HepG2 (cell line): ENCODE measurements around the gene RNF123. TPM values are rescaled to one million over a fixed set of nuclear protein-coding genes. Genes with fewer than 3 reads are reported as not detected.

ENCODE experiments used
- ATAC-seq: fragments of 200-7000 bp; cut with Tn5 transposase; 3 replicates; pipeline ENCODE4 v1.9.1; 2020; ENCODE audit warnings: mild to moderate bottlenecking, moderate library complexity
- BruUV-seq: library from RNA; stranded (reverse); fragments of 400-500 nt; replicated peaks from 2 replicates; lab custom pipeline; 2021; lab: Mats Ljungman, UMichigan
- CTCF ChIA-PET: fragments of 300-600 bp; formaldehyde crosslinking; extraction: SDS; loops from one replicate; lab custom pipeline; 2021; ENCODE audit warnings: low total read pairs, inconsistent platforms, low intra/inter-chr PET ratio; lab: Yijun Ruan, JAX
- POLR2A ChIA-PET: fragments of 350-600 bp; sonication (Branson Sonifier 250); formaldehyde crosslinking; loops from one replicate; lab custom pipeline; 2020; ENCODE audit warnings: antibody characterized with exemption, inconsistent platforms; lab: Yijun Ruan, JAX
- DNase-seq: peaks from one replicate; pipeline ENCODE4 v3.0.0-alpha.2; 2015; ENCODE audit warnings: low spot score
- FAIRE-seq: peaks from 3 replicates; lab custom pipeline; 2011; peaks lifted over from hg19 to GRCh38; lab: Jason Lieb, UNC
- H2AFZ ChIP-seq: one replicate; pipeline ENCODE4 v1.6.1; 2011; ENCODE audit warnings: low read length, inconsistent platforms
- H3K27ac ChIP-seq: fragments of 300-600 bp; 3 replicates; pipeline ENCODE4 v1.8.0; 2011; ENCODE audit warnings: mixed run types, mild to moderate bottlenecking, mixed read lengths, low read length, inconsistent platforms; ENCODE audit not compliant: insufficient read depth; ENCODE audit errors: extremely low read length
- H3K27me3 ChIP-seq, 2 experiments: fragments of 200-600 bp in 1 of 2; 2 replicates in 1 of 2; 3 replicates in 1 of 2; pipeline versions ENCODE4 v1.6.0 to v1.8.0; 2011; ENCODE audit warnings: low read length in 2 of 2, mild to moderate bottlenecking in 2 of 2, moderate library complexity in 2 of 2, inconsistent platforms in 1 of 2; ENCODE audit not compliant: insufficient read depth in 2 of 2, control insufficient read depth in 1 of 2
- H3K36me3 ChIP-seq, 2 experiments: fragments of 200-600 bp in 1 of 2; replicated peaks in 1 of 2; 2 replicates in 1 of 2; 3 replicates in 1 of 2; pipeline versions ENCODE4 v1.5.1 to v1.8.0; 2011; ENCODE audit warnings: low read length in 2 of 2, inconsistent platforms in 1 of 2; ENCODE audit not compliant: insufficient read depth in 2 of 2, control insufficient read depth in 1 of 2
- H3K4me1 ChIP-seq: 2 replicates; pipeline ENCODE4 v1.5.1; 2012; ENCODE audit warnings: low read length, inconsistent platforms; ENCODE audit not compliant: insufficient read depth
- H3K4me2 ChIP-seq: 2 replicates; pipeline ENCODE4 v1.6.0; 2011; ENCODE audit warnings: low read depth, low read length, inconsistent platforms
- H3K4me3 ChIP-seq, 3 experiments: fragments of 200-600 bp in 1 of 3; sonication (generic), shearing (Covaris generic) in 1 of 3; replicated peaks in 1 of 3; 2 replicates each; pipeline ENCODE4 v1.5.1; 2011 to 2016; ENCODE audit warnings: low read length in 3 of 3, inconsistent platforms in 2 of 3, low read depth in 2 of 3, mild to moderate bottlenecking in 2 of 3, control low read depth in 1 of 3, mixed read lengths in 1 of 3; ENCODE audit not compliant: insufficient read depth in 1 of 3
- H3K79me2 ChIP-seq: one replicate; pipeline ENCODE4 v1.6.1; 2011; ENCODE audit warnings: low read length, inconsistent platforms; ENCODE audit not compliant: insufficient read depth
- H3K9ac ChIP-seq: 2 replicates; pipeline ENCODE4 v1.6.0; 2011; ENCODE audit warnings: mild to moderate bottlenecking, low read depth, low read length, inconsistent platforms; ENCODE audit not compliant: insufficient read depth
- H3K9me3 ChIP-seq: 2 replicates; pipeline ENCODE4 v1.5.1; 2012; ENCODE audit warnings: mild to moderate bottlenecking, low read length
- H4K20me1 ChIP-seq: 2 replicates; pipeline ENCODE4 v1.6.0; 2011; ENCODE audit warnings: inconsistent platforms, mild to moderate bottlenecking, low read length, moderate library complexity; ENCODE audit not compliant: insufficient read depth
- ATM ChIP-seq: fragments of 450-650 bp; IDR thresholded peaks from 2 replicates; pipeline ENCODE4 v1.7.1; 2017; ENCODE audit warnings: mild to moderate bottlenecking, borderline replicate concordance
- ETV6 ChIP-seq: sonication (generic); formaldehyde crosslinking; conservative IDR thresholded peaks from 2 replicates; pipeline ENCODE4 v1.4.0; 2020; ENCODE audit warnings: missing genetic modification reagents
- FOXC1 ChIP-seq: sonication (generic); formaldehyde crosslinking; IDR thresholded peaks from 2 replicates; pipeline ENCODE4 v1.8.0; 2022; ENCODE audit warnings: mild to moderate bottlenecking, missing genetic modification reagents, borderline replicate concordance
- ZNF101 ChIP-seq: sonication (generic); formaldehyde crosslinking; IDR thresholded peaks from 2 replicates; pipeline ENCODE4 v1.4.0; 2020; ENCODE audit warnings: mild to moderate bottlenecking, low read depth, missing genetic modification reagents, borderline replicate concordance
- ZNF17 ChIP-seq: sonication (generic); formaldehyde crosslinking; IDR thresholded peaks from 2 replicates; pipeline ENCODE4 v1.5.0; 2020; ENCODE audit warnings: mild to moderate bottlenecking, missing genetic modification reagents
- ZNF354B ChIP-seq: sonication (generic); formaldehyde crosslinking; IDR thresholded peaks from 2 replicates; pipeline ENCODE4 v1.8.0; 2022; ENCODE audit warnings: mild to moderate bottlenecking, missing genetic modification reagents
- ZNF709 ChIP-seq: sonication (generic); formaldehyde crosslinking; IDR thresholded peaks from 2 replicates; pipeline ENCODE4 v1.5.0; 2020; ENCODE audit warnings: mild to moderate bottlenecking, missing genetic modification reagents
- ZNF724P ChIP-seq: sonication (generic); formaldehyde crosslinking; IDR thresholded peaks from 2 replicates; pipeline ENCODE4 v1.8.0; 2022; ENCODE audit warnings: missing genetic modification reagents, borderline replicate concordance
- WGBS: methylation state at CpG from one replicate; pipeline ENCODE4 v1.1.6; 2017; ENCODE audit warnings: low lambda C conversion rate; 5-methylcytosine and 5-hydroxymethylcytosine counted together
- in situ Hi-C: cut with HindIII; loops from 2 replicates; pipeline ENCODE4 v1.10.0; 2017; ENCODE audit warnings: low pct_unique_long_range_greater_than_20kb; ENCODE audit not compliant: extremely low pct_ligation_motif_present
- intact Hi-C: fragments of 100-400 bp; cut with micrococcal nuclease; formaldehyde crosslinking; loops from one replicate; pipeline ENCODE4 v1.10.0; 2022; ENCODE audit not compliant: unreplicated experiment
- polyA plus RNA-seq, 8 experiments: library from polyadenylated mRNA; depleted of rRNA in 3 of 8; stranded (reverse) in 7 of 8; unstranded in 1 of 8; fragments of >200 nt; fragmentation: Illumina TruSeq in 4 of 8; extraction: Trizol in 4 of 8; gene quantifications; 2 replicates each; pipeline versions ENCODE4 v1.2.1 to v1.2.3, GENCODE V29; 2011 to 2016; ENCODE audit warnings: low read depth in 4 of 8, missing spikeins in 1 of 8, mixed read lengths in 1 of 8; ENCODE audit not compliant: insufficient read depth in 1 of 8
- total RNA-seq, 5 experiments: library from RNA; depleted of rRNA; stranded (reverse); fragments of >200 nt; fragmentation: Illumina TruSeq; extraction: Trizol; gene quantifications; 2 replicates each; pipeline ENCODE4 v1.2.3, GENCODE V29; 2016; ENCODE audit warnings: low read depth in 1 of 5
- TF ChIP-seq, protein P1 (sequence below): sonication (generic); formaldehyde crosslinking; IDR thresholded peaks from 2 replicates; pipeline ENCODE4 v1.8.1; 2023; ENCODE audit warnings: missing genetic modification reagents, mild to moderate bottlenecking, borderline replicate concordance
- TF ChIP-seq, protein P2 (sequence below): sonication (generic); formaldehyde crosslinking; IDR thresholded peaks from 2 replicates; pipeline ENCODE4 v1.9.0; 2022; ENCODE audit warnings: missing genetic modification reagents, mild to moderate bottlenecking, borderline replicate concordance
- TF ChIP-seq, protein P3 (sequence below): sonication (generic); formaldehyde crosslinking; conservative IDR thresholded peaks from 2 replicates; pipeline ENCODE4 v1.8.0; 2022; ENCODE audit warnings: mild to moderate bottlenecking, moderate library complexity, missing genetic modification reagents
- TF ChIP-seq, protein P4 (sequence below): sonication (generic); formaldehyde crosslinking; IDR thresholded peaks from 2 replicates; pipeline ENCODE4 v1.4.0; 2020; ENCODE audit warnings: missing genetic modification reagents

RNF123 gene
- total and polyA plus RNA-seq, 2 of the 13 experiments (the other 11 are each of a cell fraction or from before 2014, with no cell fraction given) = 29.9 to 82.2 TPM

GRCh38 chr3:49656541-49657112 is 32.7 kb upstream of the RNF123 start:
- H3K79me2 ChIP-seq = no peaks in the 10 kb centered on the region
- H3K4me3 ChIP-seq = no peak overlapping the region
- ChIA-PET POLR2A (no interaction called here), CTCF (no interaction called here)
- BruUV-seq = no TSS peak
- in situ Hi-C loops = no loop called here
- WGBS = 92% methylated on average over 13 of the region's 18 CpGs
- TF ChIP-seq FOXC1 (CRISPR knock-in tag) (no peak), ZNF724P (CRISPR knock-in tag) (no peak)
- FAIRE-seq (no peak), ATAC-seq (no peak), DNase-seq (no peak)
- no peaks in the 10 kb centered on the region for H4K20me1 ChIP-seq
- no peak overlapping the region for H3K4me2 ChIP-seq
- intact Hi-C loops = no loop called here
- peaks cover 11% of the 10 kb centered on the region for H3K4me1 ChIP-seq
- no peaks in the 10 kb centered on the region for H3K36me3 ChIP-seq
- H3K9me3 ChIP-seq = no peaks in the 10 kb centered on the region
- H2AFZ ChIP-seq = no peak overlapping the region
- no peak overlapping the region for H3K27ac ChIP-seq
- H3K9ac ChIP-seq = no peak overlapping the region
- no peaks in the 10 kb centered on the region for H3K27me3 ChIP-seq

DNA sequence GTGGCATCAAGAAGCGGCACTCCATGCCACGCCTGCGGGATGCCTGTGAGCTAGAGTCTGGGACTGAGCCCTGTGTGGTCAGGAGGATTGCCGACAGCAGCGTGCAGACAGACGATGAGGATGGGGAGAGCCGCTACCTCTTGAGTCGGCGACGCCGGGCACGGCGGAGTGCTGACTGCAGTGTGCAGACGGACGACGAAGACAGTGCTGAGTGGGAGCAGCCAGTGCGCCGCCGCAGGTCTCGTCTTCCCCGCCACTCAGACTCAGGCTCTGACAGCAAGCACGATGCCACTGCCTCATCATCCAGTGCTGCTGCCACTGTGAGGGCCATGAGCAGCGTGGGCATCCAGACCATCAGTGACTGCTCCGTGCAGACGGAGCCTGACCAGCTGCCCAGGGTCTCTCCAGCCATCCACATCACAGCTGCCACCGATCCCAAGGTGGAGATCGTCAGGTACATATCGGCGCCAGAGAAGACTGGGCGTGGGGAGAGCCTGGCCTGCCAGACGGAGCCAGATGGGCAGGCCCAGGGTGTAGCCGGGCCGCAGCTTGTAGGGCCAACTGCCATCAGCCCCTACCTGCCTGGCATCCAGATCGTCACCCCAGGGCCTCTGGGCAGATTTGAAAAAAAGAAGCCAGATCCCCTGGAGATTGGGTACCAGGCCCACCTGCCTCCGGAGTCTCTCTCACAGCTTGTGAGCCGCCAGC is 32.0 kb upstream of the RNF123 start:
- Histone ChIP-seq H3K4me3 (no peak overlapping the region), H3K9me3 (no peaks in the 10 kb centered on the region), H3K27me3 (no peaks in the 10 kb centered on the region), H2AFZ (no peak overlapping the region), H3K4me2 (no peak overlapping the region), H3K36me3 (no peaks in the 10 kb centered on the region), H3K27ac (no peak overlapping the region), H3K4me1 (peaks cover 11% of the 10 kb centered on the region), H3K79me2 (no peaks in the 10 kb centered on the region), H4K20me1 (no peaks in the 10 kb centered on the region), H3K9ac (no peak overlapping the region)
- ChIA-PET CTCF (no interaction called here), POLR2A (no interaction called here)
- BruUV-seq = no TSS peak
- in situ Hi-C loops (no loop called here), intact Hi-C loops (no loop called here)
- no peak for FAIRE-seq
- DNase-seq = no peak
- ATAC-seq = no peak
- WGBS = 97% methylated on average over 24 of the region's 36 CpGs
- TF ChIP-seq ETV6 (CRISPR knock-in tag) (no peak), ZNF709 (no peak), ZNF354B (CRISPR knock-in tag) (no peak), ATM (no peak), ZNF17 (CRISPR knock-in tag) (no peak), ZNF101 (CRISPR knock-in tag) (no peak)
- TF ChIP-seq, protein P1, sequence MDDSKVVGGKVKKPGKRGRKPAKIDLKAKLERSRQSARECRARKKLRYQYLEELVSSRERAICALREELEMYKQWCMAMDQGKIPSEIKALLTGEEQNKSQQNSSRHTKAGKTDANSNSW (CRISPR knock-in tag) = no peak
- TF ChIP-seq, protein P2, sequence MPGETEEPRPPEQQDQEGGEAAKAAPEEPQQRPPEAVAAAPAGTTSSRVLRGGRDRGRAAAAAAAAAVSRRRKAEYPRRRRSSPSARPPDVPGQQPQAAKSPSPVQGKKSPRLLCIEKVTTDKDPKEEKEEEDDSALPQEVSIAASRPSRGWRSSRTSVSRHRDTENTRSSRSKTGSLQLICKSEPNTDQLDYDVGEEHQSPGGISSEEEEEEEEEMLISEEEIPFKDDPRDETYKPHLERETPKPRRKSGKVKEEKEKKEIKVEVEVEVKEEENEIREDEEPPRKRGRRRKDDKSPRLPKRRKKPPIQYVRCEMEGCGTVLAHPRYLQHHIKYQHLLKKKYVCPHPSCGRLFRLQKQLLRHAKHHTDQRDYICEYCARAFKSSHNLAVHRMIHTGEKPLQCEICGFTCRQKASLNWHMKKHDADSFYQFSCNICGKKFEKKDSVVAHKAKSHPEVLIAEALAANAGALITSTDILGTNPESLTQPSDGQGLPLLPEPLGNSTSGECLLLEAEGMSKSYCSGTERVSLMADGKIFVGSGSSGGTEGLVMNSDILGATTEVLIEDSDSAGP = no peak; the same call in 1 of the 2 replicates
- TF ChIP-seq, protein P3, sequence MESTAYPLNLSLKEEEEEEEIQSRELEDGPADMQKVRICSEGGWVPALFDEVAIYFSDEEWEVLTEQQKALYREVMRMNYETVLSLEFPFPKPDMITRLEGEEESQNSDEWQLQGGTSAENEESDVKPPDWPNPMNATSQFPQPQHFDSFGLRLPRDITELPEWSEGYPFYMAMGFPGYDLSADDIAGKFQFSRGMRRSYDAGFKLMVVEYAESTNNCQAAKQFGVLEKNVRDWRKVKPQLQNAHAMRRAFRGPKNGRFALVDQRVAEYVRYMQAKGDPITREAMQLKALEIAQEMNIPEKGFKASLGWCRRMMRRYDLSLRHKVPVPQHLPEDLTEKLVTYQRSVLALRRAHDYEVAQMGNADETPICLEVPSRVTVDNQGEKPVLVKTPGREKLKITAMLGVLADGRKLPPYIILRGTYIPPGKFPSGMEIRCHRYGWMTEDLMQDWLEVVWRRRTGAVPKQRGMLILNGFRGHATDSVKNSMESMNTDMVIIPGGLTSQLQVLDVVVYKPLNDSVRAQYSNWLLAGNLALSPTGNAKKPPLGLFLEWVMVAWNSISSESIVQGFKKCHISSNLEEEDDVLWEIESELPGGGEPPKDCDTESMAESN (CRISPR knock-in tag) = no peak
- TF ChIP-seq, protein P4, sequence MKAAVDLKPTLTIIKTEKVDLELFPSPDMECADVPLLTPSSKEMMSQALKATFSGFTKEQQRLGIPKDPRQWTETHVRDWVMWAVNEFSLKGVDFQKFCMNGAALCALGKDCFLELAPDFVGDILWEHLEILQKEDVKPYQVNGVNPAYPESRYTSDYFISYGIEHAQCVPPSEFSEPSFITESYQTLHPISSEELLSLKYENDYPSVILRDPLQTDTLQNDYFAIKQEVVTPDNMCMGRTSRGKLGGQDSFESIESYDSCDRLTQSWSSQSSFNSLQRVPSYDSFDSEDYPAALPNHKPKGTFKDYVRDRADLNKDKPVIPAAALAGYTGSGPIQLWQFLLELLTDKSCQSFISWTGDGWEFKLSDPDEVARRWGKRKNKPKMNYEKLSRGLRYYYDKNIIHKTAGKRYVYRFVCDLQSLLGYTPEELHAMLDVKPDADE (CRISPR knock-in tag) = no peak
